G401.6 (cell line): ENCODE measurements around the gene OXER1.

ENCODE experiments used
- FAIRE-seq: peaks from 2 replicates; lab custom pipeline; 2012; peaks lifted over from hg19 to GRCh38; lab: Jason Lieb, UNC

Gene OXER1

GRCh38 chr2:42769583-42770287 is 5.8 kb upstream of the OXER1 start:
- no peak for FAIRE-seq

GRCh38 chr2:42768706-42769256 is 4.8 kb upstream of the OXER1 start:
- no peak for FAIRE-seq

GRCh38 chr2:42767899-42768705 is 4.2 kb upstream of the OXER1 start:
- FAIRE-seq: no peak

- FAIRE-seq: no peak
Measured at GRCh38 chr2:42767080-42767898, 3.4 kb upstream of the OXER1 start.

GRCh38 chr2:42765686-42766085 is 1.8 kb upstream of the OXER1 start:
- no peak for FAIRE-seq

GRCh38 chr2:42764901-42765300 is 966 bp upstream of the OXER1 start:
- FAIRE-seq: no peak

GRCh38 chr2:42762823-42763804 is 821 bp downstream of the OXER1 start:
- FAIRE-seq: no peak

GRCh38 chr2:42762155-42762554 is 1.8 kb downstream of the OXER1 start:
- no peak for FAIRE-seq

- FAIRE-seq: no peak
Measured at GRCh38 chr2:42761554-42761953, 2.4 kb downstream of the OXER1 start.

- FAIRE-seq: no peak
Measured at GRCh38 chr2:42758751-42759150, 5.2 kb downstream of the OXER1 start.

GRCh38 chr2:42757981-42758740 is 5.8 kb downstream of the OXER1 start:
- FAIRE-seq: no peak

- FAIRE-seq: no peak
Measured at GRCh38 chr2:42756966-42757513, 6.9 kb downstream of the OXER1 start.

GRCh38 chr2:42756150-42756775 is 7.7 kb downstream of the OXER1 start:
- FAIRE-seq: no peak

- FAIRE-seq: no peak
Measured at GRCh38 chr2:42755191-42755880, 8.6 kb downstream of the OXER1 start.

GRCh38 chr2:42754776-42755140 is 9.2 kb downstream of the OXER1 start:
- no peak for FAIRE-seq

GRCh38 chr2:42754021-42754775 is 9.7 kb downstream of the OXER1 start:
- no peak for FAIRE-seq

GRCh38 chr2:42752816-42753813 is 10.8 kb downstream of the OXER1 start:
- no peak for FAIRE-seq
